ENCODE results near the gene KCND2. TPM values are rescaled to one million over a fixed set of nuclear protein-coding genes. Genes with fewer than 3 reads are reported as not detected.
"Not testable (repeated sequence)": the region's sequence is repeated elsewhere in the genome, so short reads cannot be mapped to it uniquely, and the experiment has no call there.

The KCND2 gene
- total RNA-seq, 1 experiment from 2014 or later = not detected

GRCh38 chr7:120526902-120527509 lies 254.0 kb downstream of the KCND2 start:
- H3K4me3 ChIP-seq = no peak overlapping the region
- H3K36me3 ChIP-seq = no peaks in the 10 kb centered on the region
- DNase-seq = no peak
- no peak overlapping the region for H3K27ac ChIP-seq
- H3K4me1 ChIP-seq = no peaks in the 10 kb centered on the region
- no peaks in the 10 kb centered on the region for H3K9me3 ChIP-seq (replicated peaks)
- H3K27me3 ChIP-seq = no peaks in the 10 kb centered on the region; the same call in 1 of the 2 replicates

- H3K4me3 ChIP-seq = no peak overlapping the region
- H3K4me1 ChIP-seq = no peaks in the 10 kb centered on the region
- no peak overlapping the region for H3K27ac ChIP-seq
- no peak for DNase-seq
- no peaks in the 10 kb centered on the region for H3K36me3 ChIP-seq
- H3K27me3 ChIP-seq = no peaks in the 10 kb centered on the region; the same call in 1 of the 2 replicates
- no peaks in the 10 kb centered on the region for H3K9me3 ChIP-seq (replicated peaks)
These were observed 256.8 kb downstream of the KCND2 start for GRCh38 chr7:120529736-120530135.

- Histone ChIP-seq H3K4me3 (no peak overlapping the region), H3K9me3 (replicated peaks) (no peaks in the 10 kb centered on the region), H3K36me3 (no peaks in the 10 kb centered on the region), H3K4me1 (no peaks in the 10 kb centered on the region), H3K27ac (no peak overlapping the region), H3K27me3 (no peaks in the 10 kb centered on the region; the same call in 1 of the 2 replicates)
- DNase-seq = no peak
These were observed 265.4 kb downstream of the KCND2 start for GRCh38 chr7:120538335-120538734.

DNA sequence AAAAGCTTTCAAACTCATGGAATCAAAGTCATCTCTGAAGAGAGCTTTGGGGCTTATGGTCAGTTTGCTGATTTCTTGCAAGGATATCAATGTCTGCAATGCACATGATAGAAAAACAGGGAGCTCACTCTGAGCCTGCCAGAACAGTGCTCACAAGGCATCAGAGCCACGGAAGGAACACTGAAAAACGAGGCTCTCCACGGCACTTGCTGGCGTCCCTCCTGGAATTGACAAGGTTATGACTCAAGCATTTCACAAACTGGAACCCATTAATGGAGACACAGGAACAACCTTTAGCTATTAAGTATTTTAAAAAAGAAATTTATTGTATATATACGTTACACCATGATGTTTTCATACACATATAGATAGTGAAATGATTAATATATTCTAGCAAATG lies 266.3 kb downstream of the KCND2 start:
- Histone ChIP-seq H3K9me3 (replicated peaks) (no peaks in the 10 kb centered on the region), H3K4me3 (no peak overlapping the region), H3K27me3 (no peaks in the 10 kb centered on the region; the same call in 1 of the 2 replicates), H3K4me1 (no peaks in the 10 kb centered on the region), H3K36me3 (no peaks in the 10 kb centered on the region), H3K27ac (no peak overlapping the region)
- no peak for DNase-seq

DNA sequence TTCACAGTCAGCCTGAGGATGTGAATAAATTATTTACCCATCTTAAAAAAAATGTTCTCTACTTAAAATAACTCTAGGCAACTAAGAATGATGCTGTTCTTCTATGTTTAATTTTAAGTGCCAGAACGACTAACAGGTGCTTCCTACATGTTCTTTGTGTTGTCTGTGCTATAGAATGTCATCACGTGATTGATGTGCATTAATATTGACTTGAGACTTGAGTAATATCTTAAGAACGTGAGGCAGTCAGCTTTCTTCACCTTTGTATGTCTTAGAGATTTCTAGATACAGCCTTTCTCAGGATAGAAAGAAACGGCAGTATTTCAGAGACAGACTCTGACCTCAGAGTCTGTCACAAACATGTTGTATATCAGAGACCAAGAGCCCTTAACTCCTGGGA lies 274.6 kb downstream of the KCND2 start:
- H3K36me3 ChIP-seq = no peaks in the 10 kb centered on the region

DNA sequence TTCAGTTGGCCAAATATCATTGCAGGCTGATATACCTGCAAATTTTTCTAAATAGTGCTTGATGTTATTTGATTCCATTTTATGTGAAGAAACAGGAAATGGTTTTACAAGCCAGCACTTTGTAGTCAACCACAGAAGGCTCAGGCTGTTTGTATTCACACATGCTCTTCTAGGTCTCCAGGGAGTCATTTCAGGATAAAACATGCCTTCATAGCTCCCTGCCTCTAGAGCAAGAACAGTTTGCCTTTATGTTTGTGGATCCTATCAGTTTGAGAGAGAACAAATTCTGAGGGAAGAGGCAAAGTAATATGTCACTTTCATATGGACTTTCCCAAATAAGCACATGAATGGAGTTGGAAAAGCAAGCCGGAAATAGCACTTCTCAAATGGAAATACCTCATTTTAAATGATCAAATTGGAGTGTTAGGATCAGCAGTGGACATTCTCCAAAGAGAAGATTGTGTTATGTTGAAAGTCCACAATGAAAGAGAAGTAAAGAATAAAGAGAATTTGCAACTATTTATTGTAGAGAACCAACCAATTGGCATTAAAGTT lies 277.6 kb downstream of the KCND2 start:
- H3K4me3 ChIP-seq = no peak overlapping the region
- H3K27me3 ChIP-seq = peaks cover 18% of the 10 kb centered on the region
- no peaks in the 10 kb centered on the region for H3K9me3 ChIP-seq (replicated peaks)
- H3K27ac ChIP-seq = no peak overlapping the region
- no peaks in the 10 kb centered on the region for H3K36me3 ChIP-seq
- peaks cover 8% of the 10 kb centered on the region for H3K4me1 ChIP-seq
- peak; percentile 30 to 73 for DNase-seq

More for the DNA sequence above, 274.6 kb downstream of the KCND2 start:
- no peak overlapping the region for H3K27ac ChIP-seq
- H3K9me3 ChIP-seq (replicated peaks) = no peaks in the 10 kb centered on the region
- DNase-seq = no peak
- H3K4me3 ChIP-seq = no peak overlapping the region
- H3K4me1 ChIP-seq = peaks cover 8% of the 10 kb centered on the region
- H3K27me3 ChIP-seq = peaks cover 18% of the 10 kb centered on the region

- H3K4me3 ChIP-seq = no peak overlapping the region
- peaks cover 8% of the 10 kb centered on the region for H3K4me1 ChIP-seq
- H3K9me3 ChIP-seq (replicated peaks) = no peaks in the 10 kb centered on the region
- no peak overlapping the region for H3K27ac ChIP-seq
- H3K36me3 ChIP-seq = no peaks in the 10 kb centered on the region
- peaks cover 10% of the 10 kb centered on the region for H3K27me3 ChIP-seq
- no peak for DNase-seq
These were observed 280.5 kb downstream of the KCND2 start for GRCh38 chr7:120553491-120553890.

- no peaks in the 10 kb centered on the region for H3K9me3 ChIP-seq (replicated peaks)
- no peak overlapping the region for H3K27ac ChIP-seq
- peak; percentile 54 to 78 for DNase-seq
- peaks cover 4% of the 10 kb centered on the region for H3K27me3 ChIP-seq
- H3K36me3 ChIP-seq = no peaks in the 10 kb centered on the region
- no peak overlapping the region for H3K4me3 ChIP-seq
- peaks cover 8% of the 10 kb centered on the region for H3K4me1 ChIP-seq
These were observed 282.1 kb downstream of the KCND2 start for GRCh38 chr7:120554960-120555571.

DNA sequence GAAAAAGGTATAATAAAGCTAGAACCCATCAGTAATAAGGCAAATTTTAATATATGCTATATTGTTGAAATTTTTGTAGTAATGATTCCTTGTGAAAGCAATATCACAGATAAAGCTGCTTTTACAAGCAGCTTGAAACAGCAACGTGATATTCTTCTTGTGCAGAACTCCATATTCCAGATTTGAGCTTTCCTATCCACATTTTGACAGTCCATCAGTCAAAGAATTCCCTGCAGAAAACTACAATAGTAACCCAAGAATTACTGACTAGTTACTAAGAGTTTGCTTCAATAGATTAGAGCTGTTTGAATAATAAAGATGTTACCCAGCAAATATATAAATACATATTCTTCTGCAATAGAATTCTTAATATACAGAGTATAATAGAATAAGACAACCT lies 291.2 kb downstream of the KCND2 start:
- Histone ChIP-seq H3K27ac (no peak overlapping the region), H3K4me1 (0 out of 2 replicates have a peak, but pooled peaks cover under 1% of the 10 kb centered on the region), H3K27me3 (no peaks in the 10 kb centered on the region), H3K4me3 (no peak overlapping the region), H3K9me3 (replicated peaks) (no peaks in the 10 kb centered on the region), H3K36me3 (no peaks in the 10 kb centered on the region)
- DNase-seq = no peak

GRCh38 chr7:120567204-120567603 lies 294.2 kb downstream of the KCND2 start:
- no peaks in the 10 kb centered on the region for H3K27me3 ChIP-seq

GRCh38 chr7:120578657-120579056 lies 305.7 kb downstream of the KCND2 start:
- H3K4me1 ChIP-seq = peaks cover 19% of the 10 kb centered on the region
- DNase-seq; H3K4me3 ChIP-seq; H3K27ac ChIP-seq; H3K9me3 ChIP-seq (replicated peaks); H3K36me3 ChIP-seq; H3K27me3 ChIP-seq: not testable (repeated sequence)

More at GRCh38 chr7:120567204-120567603, 294.2 kb downstream of the KCND2 start:
- Histone ChIP-seq H3K36me3 (no peaks in the 10 kb centered on the region), H3K9me3 (replicated peaks) (no peaks in the 10 kb centered on the region), H3K4me1 (peaks cover 5% of the 10 kb centered on the region; the same call in 1 of the 2 replicates), H3K27ac (no peak overlapping the region), H3K4me3 (no peak overlapping the region)
- no peak for DNase-seq

DNA sequence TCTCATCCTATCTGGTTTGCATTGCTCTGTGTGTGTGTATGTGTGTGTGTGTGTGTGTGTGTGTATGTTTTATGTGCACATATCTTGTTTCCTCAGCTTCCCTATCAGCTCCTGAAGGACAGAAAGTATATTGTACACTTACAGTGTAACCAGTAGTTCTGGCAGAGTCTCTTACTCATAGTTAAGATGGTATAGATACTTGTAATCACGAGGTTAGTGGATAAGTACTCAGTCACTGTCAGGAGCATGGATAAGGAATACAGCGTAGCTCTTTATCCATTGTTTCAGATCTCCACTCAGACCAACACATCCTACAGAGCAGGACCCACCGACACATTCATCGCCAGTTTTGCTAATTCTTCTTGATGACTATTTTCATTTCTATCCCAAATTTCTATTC lies 309.9 kb downstream of the KCND2 start:
- no peaks in the 10 kb centered on the region for H3K36me3 ChIP-seq
- H3K4me3 ChIP-seq = no peak overlapping the region
- H3K27me3 ChIP-seq = no peaks in the 10 kb centered on the region
- H3K4me1 ChIP-seq = peaks cover 58% of the 10 kb centered on the region
- DNase-seq = no peak
- peak overlapping the region; percentile 84; the same call in 1 of the 2 replicates for H3K27ac ChIP-seq
- H3K9me3 ChIP-seq (replicated peaks) = no peaks in the 10 kb centered on the region

DNA sequence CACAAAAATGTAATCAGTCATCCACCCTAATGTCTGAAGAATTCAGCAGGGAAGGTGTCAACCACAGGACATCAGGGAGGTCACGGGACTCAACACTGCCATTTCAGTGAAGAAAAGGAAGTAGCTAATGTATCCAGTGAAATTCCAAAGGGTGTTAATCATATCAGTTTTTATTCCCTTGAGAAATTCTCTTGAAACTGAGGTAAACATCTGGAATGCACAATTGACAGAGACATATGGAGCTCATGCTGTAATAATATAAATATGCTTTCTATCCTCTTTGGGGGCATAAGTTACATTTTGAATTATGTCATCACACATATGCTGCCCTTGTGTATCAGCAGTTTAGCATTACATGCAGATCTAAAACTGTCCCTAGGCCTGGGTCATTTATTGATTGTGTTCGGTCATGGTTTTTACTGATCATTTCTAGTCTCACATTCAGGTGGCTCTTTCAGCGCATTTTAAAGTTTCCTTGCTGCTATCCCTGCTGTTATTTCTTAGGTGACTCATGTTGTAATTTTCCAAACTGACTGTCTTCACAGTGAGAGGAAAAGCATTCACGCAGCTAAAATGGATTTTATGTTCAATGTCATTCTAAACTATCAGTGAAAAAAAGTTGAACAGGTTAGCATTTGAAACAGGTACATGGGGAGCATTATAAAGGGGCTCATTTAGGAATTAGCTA lies 311.1 kb downstream of the KCND2 start:
- Histone ChIP-seq H3K27ac (peak overlapping the region; percentile 84), H3K4me1 (peaks cover 69% of the 10 kb centered on the region), H3K4me3 (no peak overlapping the region), H3K36me3 (no peaks in the 10 kb centered on the region), H3K9me3 (replicated peaks) (no peaks in the 10 kb centered on the region), H3K27me3 (no peaks in the 10 kb centered on the region)
- peak; percentile 72 to 83 for DNase-seq

DNA sequence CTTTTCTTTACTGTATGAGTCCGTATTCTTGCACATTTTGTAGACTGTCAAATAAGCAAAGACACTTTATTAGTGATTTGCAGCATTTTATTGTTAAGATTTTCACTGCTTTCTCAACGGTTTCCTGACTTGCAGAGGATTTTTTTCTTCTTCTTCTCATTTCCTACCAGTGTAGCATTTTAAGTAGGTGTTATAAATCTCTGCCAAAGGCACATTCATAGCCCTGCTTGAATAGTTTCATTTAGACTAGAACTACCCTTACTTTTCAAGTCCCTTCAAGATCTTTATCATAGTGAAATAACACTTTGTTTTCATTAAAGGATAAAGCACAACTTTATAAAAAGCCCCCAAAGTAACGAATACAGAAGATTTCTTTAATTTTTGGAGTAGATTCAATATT lies 313.6 kb downstream of the KCND2 start:
- no peak for DNase-seq
- H3K36me3 ChIP-seq = no peaks in the 10 kb centered on the region
- H3K4me1 ChIP-seq = peaks cover 60% of the 10 kb centered on the region
- H3K27me3 ChIP-seq = no peaks in the 10 kb centered on the region
- no peak overlapping the region for H3K4me3 ChIP-seq
- H3K27ac ChIP-seq = peak overlapping the region; percentile 41
- H3K9me3 ChIP-seq (replicated peaks) = no peaks in the 10 kb centered on the region

DNA sequence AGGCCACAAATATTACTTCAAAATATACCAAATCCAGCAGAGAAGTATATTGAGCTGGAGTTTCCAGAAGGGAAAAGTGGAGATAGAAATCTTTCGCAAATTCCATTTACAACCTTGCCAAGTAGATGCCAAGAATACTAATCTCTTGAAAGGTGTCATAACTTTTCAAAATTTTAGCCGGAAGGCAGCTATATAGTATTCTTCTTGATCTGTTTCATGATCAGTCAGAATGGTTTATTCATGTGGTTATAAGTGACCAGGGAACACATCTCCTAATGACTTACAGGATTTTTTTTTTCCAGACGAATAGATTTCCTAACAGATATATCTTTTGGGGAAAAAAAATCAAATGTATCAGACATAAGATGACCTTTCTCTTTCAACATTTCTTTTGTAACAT lies 314.3 kb downstream of the KCND2 start:
- Histone ChIP-seq H3K9me3 (replicated peaks) (no peaks in the 10 kb centered on the region), H3K4me3 (no peak overlapping the region), H3K36me3 (no peaks in the 10 kb centered on the region), H3K27me3 (no peaks in the 10 kb centered on the region), H3K27ac (no peak overlapping the region), H3K4me1 (peaks cover 60% of the 10 kb centered on the region)
- DNase-seq = no peak

Data from SJCRH30 (cell line).